Measurements from ENCODE around the gene CAMK2N1.

DNA sequence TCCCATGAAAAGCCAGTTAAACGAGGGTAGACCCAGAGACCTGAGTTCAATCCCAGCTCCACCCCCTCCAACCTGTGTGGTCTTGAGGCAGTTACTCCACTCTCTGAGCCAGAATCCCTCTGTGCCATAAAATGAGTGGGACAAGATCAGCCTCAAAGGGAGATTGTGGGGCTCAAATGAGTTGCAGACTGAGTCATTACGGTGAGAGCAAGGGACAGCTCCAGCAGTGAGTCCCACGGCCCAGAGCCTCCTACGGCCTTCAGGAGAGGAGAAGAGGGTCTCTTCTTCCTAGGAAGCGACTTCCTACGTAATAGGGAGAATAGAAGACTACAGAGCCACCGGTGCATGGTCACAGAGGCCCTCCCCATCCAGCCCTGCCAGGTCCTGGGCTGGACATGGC lies 6.7 kb upstream of the CAMK2N1 start:
- no peak for TF ChIP-seq POLR2A (IDR thresholded peaks at IDR 0.05)
- TF ChIP-seq, protein P1, sequence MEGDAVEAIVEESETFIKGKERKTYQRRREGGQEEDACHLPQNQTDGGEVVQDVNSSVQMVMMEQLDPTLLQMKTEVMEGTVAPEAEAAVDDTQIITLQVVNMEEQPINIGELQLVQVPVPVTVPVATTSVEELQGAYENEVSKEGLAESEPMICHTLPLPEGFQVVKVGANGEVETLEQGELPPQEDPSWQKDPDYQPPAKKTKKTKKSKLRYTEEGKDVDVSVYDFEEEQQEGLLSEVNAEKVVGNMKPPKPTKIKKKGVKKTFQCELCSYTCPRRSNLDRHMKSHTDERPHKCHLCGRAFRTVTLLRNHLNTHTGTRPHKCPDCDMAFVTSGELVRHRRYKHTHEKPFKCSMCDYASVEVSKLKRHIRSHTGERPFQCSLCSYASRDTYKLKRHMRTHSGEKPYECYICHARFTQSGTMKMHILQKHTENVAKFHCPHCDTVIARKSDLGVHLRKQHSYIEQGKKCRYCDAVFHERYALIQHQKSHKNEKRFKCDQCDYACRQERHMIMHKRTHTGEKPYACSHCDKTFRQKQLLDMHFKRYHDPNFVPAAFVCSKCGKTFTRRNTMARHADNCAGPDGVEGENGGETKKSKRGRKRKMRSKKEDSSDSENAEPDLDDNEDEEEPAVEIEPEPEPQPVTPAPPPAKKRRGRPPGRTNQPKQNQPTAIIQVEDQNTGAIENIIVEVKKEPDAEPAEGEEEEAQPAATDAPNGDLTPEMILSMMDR (IDR thresholded peaks at IDR 0.05), result no peak

Data from heart left ventricle (tissue), 13 donors.